DMS53 (cell line): Measurements from ENCODE around the gene FAM210A.
A peak's percentile ranks its signal among the peaks of the same experiment; 100 is the strongest.

Experiments
- DNase-seq: peaks from one replicate; lab custom pipeline; 2025; lab: John Stamatoyannopoulos, UW

FAM210A gene

GRCh38 chr18:13621886-13622619 is 104.3 kb downstream of the FAM210A start:
- DNase-seq = peak; percentile 25

GRCh38 chr18:13621446-13621849 is 104.9 kb downstream of the FAM210A start:
- DNase-seq = no peak

DNA sequence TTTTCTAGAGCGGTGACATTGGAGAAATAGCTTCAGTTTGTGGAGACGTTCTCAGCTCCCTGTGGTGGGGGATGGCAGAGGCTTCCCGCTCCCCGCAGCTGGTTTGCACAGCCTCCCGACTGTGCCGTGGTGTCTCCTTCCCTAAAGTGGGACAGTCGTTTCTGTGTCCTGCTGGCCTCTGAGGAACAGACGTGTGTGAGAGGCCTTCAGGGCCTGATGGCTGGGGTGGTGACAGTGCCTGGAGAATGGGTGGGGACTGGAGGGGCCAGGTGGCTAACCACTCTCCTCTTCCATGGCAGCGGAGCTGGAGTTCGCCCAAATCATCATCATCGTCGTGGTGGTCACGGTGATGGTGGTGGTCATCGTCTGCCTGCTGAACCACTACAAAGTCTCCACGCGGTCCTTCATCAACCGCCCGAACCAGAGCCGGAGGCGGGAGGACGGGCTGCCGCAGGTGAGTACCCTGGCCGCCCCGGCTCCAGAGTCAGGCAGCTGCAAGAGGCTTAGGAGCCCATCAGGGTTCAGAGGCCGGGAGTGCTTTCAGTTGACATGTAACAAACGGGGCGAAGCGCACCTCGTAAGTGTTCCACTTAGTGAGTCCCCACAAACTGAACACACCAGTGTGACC is 105.4 kb downstream of the FAM210A start:
- DNase-seq = no peak

DNA sequence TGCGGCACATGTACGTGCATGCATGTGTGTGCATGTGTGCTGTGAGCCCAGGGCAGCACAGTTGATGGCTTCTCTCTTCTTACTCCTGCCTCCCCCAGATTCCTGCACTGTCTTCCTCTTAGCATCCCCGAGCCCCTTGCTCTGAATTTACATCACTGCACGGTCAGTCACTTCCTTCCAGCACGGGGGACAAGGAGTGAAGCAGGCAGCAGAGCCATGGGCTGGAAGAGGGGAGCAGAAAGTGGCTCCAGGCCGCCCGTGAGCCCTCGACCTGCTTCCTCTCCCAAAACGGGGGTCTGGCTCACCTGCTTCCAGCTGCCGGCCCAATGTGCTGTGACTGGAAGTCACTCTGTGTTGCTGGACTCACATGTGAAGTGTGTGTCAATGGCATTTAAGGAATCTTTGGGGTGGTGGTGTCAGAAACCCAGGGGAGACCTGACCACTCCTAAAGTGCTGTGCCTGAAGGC is 106.1 kb downstream of the FAM210A start:
- DNase-seq = no peak

DNA sequence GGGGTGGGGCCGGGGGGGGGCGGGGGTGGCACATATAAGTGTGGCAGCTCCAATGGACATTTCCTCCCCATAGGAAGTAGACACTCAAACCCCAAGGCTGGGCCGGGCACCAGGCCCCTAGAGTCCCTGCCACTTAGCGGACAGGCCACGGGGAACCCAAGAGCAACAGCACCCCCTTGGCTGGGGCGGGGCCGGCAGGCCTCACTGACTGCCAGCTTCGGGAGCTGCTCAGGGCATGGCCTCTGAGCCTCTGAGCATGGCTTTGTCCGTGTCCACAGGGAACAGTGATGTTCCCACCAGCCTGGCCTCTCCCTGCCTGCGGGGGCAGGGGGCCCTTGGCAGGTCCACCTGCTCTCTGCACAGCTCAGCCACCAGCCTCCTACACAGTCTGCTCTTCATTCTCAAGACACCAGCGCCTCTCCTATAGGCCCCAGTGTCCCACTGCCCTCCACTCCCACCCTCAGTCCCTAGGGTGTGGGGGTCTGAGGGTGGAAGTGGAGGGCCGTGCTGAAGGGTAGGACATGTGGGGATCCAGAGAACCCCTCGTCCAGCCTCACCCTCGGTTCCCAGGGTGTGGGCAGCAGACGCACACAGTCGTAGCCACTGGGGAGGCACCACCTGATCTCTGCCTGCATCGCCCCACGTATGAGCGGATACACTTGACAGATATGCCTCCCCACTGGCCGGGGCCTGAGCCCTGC is 106.7 kb downstream of the FAM210A start:
- no peak for DNase-seq

- no peak for DNase-seq
Measured at GRCh38 chr18:13618760-13619438, 107.5 kb downstream of the FAM210A start.

GRCh38 chr18:13617826-13618515 is 108.4 kb downstream of the FAM210A start:
- DNase-seq = no peak

DNA sequence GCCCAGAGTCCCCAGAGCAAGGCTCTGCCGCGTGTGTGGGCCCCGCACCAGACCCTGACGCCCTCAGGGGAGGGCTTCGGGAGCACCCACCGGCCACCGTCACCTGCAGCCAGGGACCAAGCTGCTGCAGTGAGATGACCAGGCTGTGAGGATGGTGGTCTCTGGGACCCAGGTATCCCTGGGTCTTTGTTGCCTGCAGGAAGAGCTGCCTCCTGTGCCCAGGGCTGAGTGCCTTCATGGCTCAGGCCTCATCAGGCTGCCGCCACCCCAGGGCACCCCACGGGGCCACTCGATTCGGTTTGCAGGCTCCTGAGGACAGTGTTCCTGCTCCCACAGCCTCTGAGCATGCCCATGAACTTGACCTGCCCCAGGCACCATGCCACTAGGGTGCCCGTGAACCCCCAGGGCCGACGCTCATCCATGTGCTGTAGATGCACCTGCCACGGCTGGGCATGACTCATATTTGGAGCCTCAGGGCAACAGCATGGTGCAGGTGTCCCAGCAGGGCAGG is 109.8 kb downstream of the FAM210A start:
- DNase-seq = no peak

GRCh38 chr18:13616041-13616440 is 110.3 kb downstream of the FAM210A start:
- no peak for DNase-seq

- DNase-seq = no peak
Measured at GRCh38 chr18:13615432-13615861, 110.9 kb downstream of the FAM210A start.

DNA sequence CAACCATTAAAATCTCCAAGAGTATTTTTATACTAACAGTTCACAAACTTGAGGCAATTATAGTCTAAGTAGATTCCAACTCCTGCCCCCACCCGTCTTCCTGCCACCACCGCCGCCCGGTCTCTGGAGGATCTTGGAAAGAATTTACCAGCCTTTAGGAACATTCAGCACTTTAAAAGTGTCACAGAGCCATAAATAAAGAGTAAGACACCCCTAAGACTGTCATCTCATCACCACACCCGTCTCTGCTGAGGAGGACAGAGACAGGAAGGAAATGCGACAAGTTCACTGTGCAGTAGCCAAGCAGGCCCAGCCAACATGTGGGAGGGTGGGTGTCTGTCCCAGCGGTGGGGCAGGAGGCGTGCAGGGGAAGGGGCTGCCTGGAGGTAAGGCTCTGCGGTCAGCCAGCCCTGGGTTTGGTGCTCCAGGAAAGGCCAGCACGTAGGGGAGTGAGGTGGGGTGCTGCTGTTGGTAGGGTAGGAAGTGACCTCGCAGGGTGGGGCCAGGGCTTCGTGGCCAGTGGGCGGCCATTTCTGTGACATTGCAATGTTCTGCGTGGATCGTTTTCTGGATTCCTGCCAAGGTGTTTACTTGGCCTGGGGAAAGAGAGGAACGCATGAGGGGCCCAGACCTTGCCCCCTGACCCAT is 111.6 kb downstream of the FAM210A start:
- DNase-seq = no peak

GRCh38 chr18:13613591-13614501 is 112.5 kb downstream of the FAM210A start:
- no peak for DNase-seq
